ENCODE data around the gene RPL37. TPM values are rescaled to one million over a fixed set of nuclear protein-coding genes. Genes with fewer than 3 reads are reported as not detected.

RPL37 gene
- total and polyA plus RNA-seq, 4 donors, result 40.5 to 1,326 (median 722) TPM

GRCh38 chr5:40779561-40779960, 55.5 kb downstream of the RPL37 start:
- Histone ChIP-seq H3K4me3 (ENCODE audit: low read depth in 1 of 3, low read length in 3 of 3) (no peak overlapping the region), H3K9ac (ENCODE audit: low read depth in 1 of 2, low read length in 2 of 2) (no peak overlapping the region), H3K27ac (ENCODE audit: low read depth in 1 of 2, low read length in 2 of 2) (peak overlapping the region; percentile 60 to 82), H3K9me3 (ENCODE audit: control insufficient read depth in 4 of 4, low read length in 3 of 4) (no peaks in the 10 kb centered on the region), H3K36me3 (ENCODE audit: control insufficient read depth in 4 of 4, insufficient read depth in 3 of 4, low read depth in 1 of 4, low read length in 3 of 4) (peaks cover 1 to 12% (median 6%) of the 10 kb centered on the region in 4 donors), H3K27me3 (ENCODE audit: control insufficient read depth in 4 of 4, insufficient read depth in 4 of 4, low read length in 3 of 4) (no peaks in the 10 kb centered on the region), H3K4me1 (ENCODE audit: control insufficient read depth in 4 of 4, insufficient read depth in 4 of 4, low read length in 3 of 4) (peaks cover 16 to 49% (median 24%) of the 10 kb centered on the region in 4 donors)
- peak; percentile 14 for TF ChIP-seq HNF4G (IDR thresholded peaks at IDR 0.05)
- no peak for TF ChIP-seq TAF1 (conservative IDR thresholded peaks at IDR 0.05)
- peak; percentile 35 to 66 for TF ChIP-seq JUND (IDR thresholded peaks at IDR 0.05)
- peak; percentile 36 for TF ChIP-seq SP1 (IDR thresholded peaks at IDR 0.05)
- TF ChIP-seq YY1 (IDR thresholded peaks at IDR 0.05), result peak; percentile 82
- TF ChIP-seq RXRA (IDR thresholded peaks at IDR 0.05), result peak; percentile 60 to 78
- peak in 1 of 2 donors; percentile 38 for TF ChIP-seq RAD21 (IDR thresholded peaks at IDR 0.05)
- TF ChIP-seq FOXA1 (IDR thresholded peaks at IDR 0.05), result peak; percentile 52
- TF ChIP-seq REST (IDR thresholded peaks at IDR 0.05), result no peak
- TF ChIP-seq CTCF (IDR thresholded peaks at IDR 0.05; ENCODE audit: low read depth, low read length, missing input control), result no peak
- TF ChIP-seq ZBTB33 (IDR thresholded peaks at IDR 0.05), result peak; percentile 67
- peak; percentile 47 for TF ChIP-seq MAX (IDR thresholded peaks at IDR 0.05)
- peak; percentile 55 to 75 for TF ChIP-seq HNF4A (conservative IDR thresholded peaks at IDR 0.05)
- no peak for TF ChIP-seq NR2F2 (IDR thresholded peaks at IDR 0.05)
- no peak for TF ChIP-seq EGR1 (IDR thresholded peaks at IDR 0.05; ENCODE audit: low read depth in 2 of 2)
- peak; percentile 23 for TF ChIP-seq ATF3 (IDR thresholded peaks at IDR 0.05)
- no peak for TF ChIP-seq GABPA (IDR thresholded peaks at IDR 0.05 in 1 of 2, conservative IDR thresholded peaks at IDR 0.05 in 1 of 2)
- TF ChIP-seq FOXA2 (IDR thresholded peaks at IDR 0.05), result peak; percentile 73
- no peak for DNase-seq (ENCODE audit: low spot score)
- 43% methylated on average over 6 of the region's 6 CpGs for WGBS

Measured in liver (tissue), 9 donors.